A673 (cell line): Measurements from ENCODE around the gene POLD4. TPM values are rescaled to one million over a fixed set of nuclear protein-coding genes. Genes with fewer than 3 reads are reported as not detected.

Experiments used
- BruUV-seq: library from RNA; stranded (reverse); fragments of 400-500 nt; replicated peaks from 2 replicates; lab custom pipeline; 2021; lab: Mats Ljungman, UMichigan
- CTCF ChIA-PET: fragments of 300-600 bp; sonication (Branson Sonifier 250); formaldehyde crosslinking; loops from one replicate; lab custom pipeline; 2022; ENCODE audit warnings: antibody characterized with exemption; lab: Charles Lee
- POLR2A ChIA-PET: fragments of 300-600 bp; sonication (Branson Sonifier 250); formaldehyde crosslinking; loops from one replicate; lab custom pipeline; 2022; ENCODE audit warnings: antibody characterized with exemption; ENCODE audit not compliant: low non-redundant PET; lab: Charles Lee
- DNase-seq: peaks from one replicate; pipeline ENCODE4 v3.0.0-alpha.2; 2015; ENCODE audit warnings: low spot score
- H3K27ac ChIP-seq: fragments of 200-600 bp; sonication (generic); 2 replicates; pipeline ENCODE4 v1.5.1; 2016; ENCODE audit warnings: mixed run types, low read depth, mild to moderate bottlenecking, mixed read lengths, antibody characterized with exemption, low read length; ENCODE audit not compliant: poor library complexity, severe bottlenecking
- H3K27me3 ChIP-seq: fragments of 200-600 bp; sonication (generic); replicated peaks from 2 replicates; pipeline ENCODE4 v1.6.1; 2017; ENCODE audit warnings: mixed run types, low read depth, mild to moderate bottlenecking, mixed read lengths, antibody characterized with exemption, low read length; ENCODE audit not compliant: insufficient read depth, poor library complexity
- H3K36me3 ChIP-seq: fragments of 200-600 bp; sonication (generic); 2 replicates; pipeline ENCODE4 v1.6.1; 2016; ENCODE audit warnings: mixed run types, mild to moderate bottlenecking, mixed read lengths, antibody characterized with exemption, low read length; ENCODE audit not compliant: insufficient read depth, poor library complexity, severe bottlenecking
- H3K4me1 ChIP-seq: fragments of 200-600 bp; sonication (generic); 2 replicates; pipeline ENCODE4 v1.6.1; 2017; ENCODE audit warnings: mixed run types, mild to moderate bottlenecking, mixed read lengths, antibody characterized with exemption, low read length; ENCODE audit not compliant: insufficient read depth, poor library complexity, severe bottlenecking
- H3K4me3 ChIP-seq: fragments of 200-600 bp; sonication (generic); 2 replicates; pipeline ENCODE4 v1.5.1; 2016; ENCODE audit warnings: low read depth, mixed run types, mild to moderate bottlenecking, mixed read lengths, low read length; ENCODE audit not compliant: poor library complexity, severe bottlenecking
- H3K9me3 ChIP-seq: fragments of 200-600 bp; sonication (generic); 2 replicates; pipeline ENCODE4 v1.6.1; 2016; ENCODE audit warnings: mixed run types, low read depth, mild to moderate bottlenecking, mixed read lengths, antibody characterized with exemption, low read length; ENCODE audit not compliant: poor library complexity, severe bottlenecking
- EZH2 ChIP-seq: fragments of 200-600 bp; sonication (generic); IDR thresholded peaks from 2 replicates; pipeline ENCODE4 v1.6.1; 2017; ENCODE audit warnings: borderline replicate concordance, low read depth, mild to moderate bottlenecking, mixed read lengths, antibody characterized with exemption, low read length; ENCODE audit not compliant: poor library complexity, severe bottlenecking
- intact Hi-C: fragments of 100-400 bp; cut with micrococcal nuclease; formaldehyde crosslinking; loops from one replicate; pipeline ENCODE4 v1.10.0; 2022; ENCODE audit not compliant: unreplicated experiment
- total RNA-seq: library from RNA; stranded (reverse); gene quantifications from 2 replicates; pipeline ENCODE4 v1.2.3, GENCODE V29; 2021
- TF ChIP-seq, protein P1 (sequence below): fragments of 300-800, 200-600 bp; sonication (generic); conservative IDR thresholded peaks from 2 replicates; pipeline ENCODE4 v1.5.1; 2017; ENCODE audit warnings: low read depth, mild to moderate bottlenecking, antibody characterized with exemption, low read length, moderate library complexity, mixed read lengths

The POLD4 gene
- total RNA-seq, 1 experiment from 2014 or later = 13.2 TPM

DNA sequence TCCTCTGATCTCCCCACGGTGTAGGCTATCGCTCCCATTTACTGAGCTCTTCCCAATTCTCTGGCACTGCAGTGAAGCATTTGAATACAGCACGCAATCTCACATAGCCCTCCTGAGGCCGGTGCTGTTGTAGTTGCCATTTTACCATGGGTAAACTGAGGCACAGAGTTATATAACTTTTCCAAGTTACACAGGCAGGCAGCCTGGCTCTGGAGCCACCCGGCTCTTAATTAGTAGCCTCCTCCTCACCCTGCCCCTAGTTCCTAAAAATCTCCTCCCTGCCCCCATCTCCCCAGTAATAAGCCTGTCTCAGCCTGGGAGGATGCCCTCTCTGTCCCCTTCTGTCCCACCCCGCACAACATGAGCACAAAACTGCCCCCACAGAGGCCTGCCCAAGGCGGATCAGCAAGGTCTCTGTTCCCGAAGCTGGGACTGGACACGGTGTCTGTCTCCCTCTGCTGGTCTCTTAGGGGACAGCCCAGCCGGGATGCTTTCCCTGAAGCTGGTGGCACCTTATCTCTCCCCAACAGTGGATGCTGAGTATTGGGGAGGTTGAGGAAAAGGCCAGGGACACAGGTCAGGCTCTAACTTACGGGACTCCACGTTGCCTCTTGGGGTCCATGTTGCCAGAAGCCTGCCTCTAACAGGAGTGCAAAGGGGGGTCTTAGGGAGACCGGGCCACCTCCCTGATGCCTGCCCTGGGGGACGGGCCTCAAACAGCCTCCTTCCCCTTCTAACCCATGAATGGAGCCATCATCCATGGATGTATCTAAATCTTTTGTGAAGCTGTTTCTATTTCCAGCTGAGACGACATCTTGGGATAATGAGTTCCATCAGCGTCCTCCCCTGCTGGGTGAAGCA is 29.2 kb upstream of the POLD4 start:
- ChIA-PET POLR2A (interaction anchor here (0.5 kb wide), 1 partner anchor 13 kb away, joined by 8 read pairs; no protein-coding TSS in a partner anchor), CTCF (interaction anchor here (0.5 to 5.9 kb wide), 16 partner anchors 9 to 916 kb away, joined by 3 to 78 read pairs (median 4); partner anchors contain the start of genes POLD4, PPP1CA and RAD9A)
- intact Hi-C loops = loop anchor here (1.0 to 10.0 kb wide), 4 partner anchors 25 to 328 kb away; partner anchors contain the start of gene RHOD
- no TSS peak for BruUV-seq
- Histone ChIP-seq H3K4me3 (no peak overlapping the region), H3K36me3 (no peaks in the 10 kb centered on the region), H3K9me3 (no peaks in the 10 kb centered on the region), H3K27ac (no peak overlapping the region), H3K27me3 (no peaks in the 10 kb centered on the region), H3K4me1 (peaks cover 9% of the 10 kb centered on the region)
- DNase-seq = peak; percentile 88
- TF ChIP-seq, protein P1, sequence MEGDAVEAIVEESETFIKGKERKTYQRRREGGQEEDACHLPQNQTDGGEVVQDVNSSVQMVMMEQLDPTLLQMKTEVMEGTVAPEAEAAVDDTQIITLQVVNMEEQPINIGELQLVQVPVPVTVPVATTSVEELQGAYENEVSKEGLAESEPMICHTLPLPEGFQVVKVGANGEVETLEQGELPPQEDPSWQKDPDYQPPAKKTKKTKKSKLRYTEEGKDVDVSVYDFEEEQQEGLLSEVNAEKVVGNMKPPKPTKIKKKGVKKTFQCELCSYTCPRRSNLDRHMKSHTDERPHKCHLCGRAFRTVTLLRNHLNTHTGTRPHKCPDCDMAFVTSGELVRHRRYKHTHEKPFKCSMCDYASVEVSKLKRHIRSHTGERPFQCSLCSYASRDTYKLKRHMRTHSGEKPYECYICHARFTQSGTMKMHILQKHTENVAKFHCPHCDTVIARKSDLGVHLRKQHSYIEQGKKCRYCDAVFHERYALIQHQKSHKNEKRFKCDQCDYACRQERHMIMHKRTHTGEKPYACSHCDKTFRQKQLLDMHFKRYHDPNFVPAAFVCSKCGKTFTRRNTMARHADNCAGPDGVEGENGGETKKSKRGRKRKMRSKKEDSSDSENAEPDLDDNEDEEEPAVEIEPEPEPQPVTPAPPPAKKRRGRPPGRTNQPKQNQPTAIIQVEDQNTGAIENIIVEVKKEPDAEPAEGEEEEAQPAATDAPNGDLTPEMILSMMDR = peak; percentile 99
- no peak for TF ChIP-seq EZH2

DNA sequence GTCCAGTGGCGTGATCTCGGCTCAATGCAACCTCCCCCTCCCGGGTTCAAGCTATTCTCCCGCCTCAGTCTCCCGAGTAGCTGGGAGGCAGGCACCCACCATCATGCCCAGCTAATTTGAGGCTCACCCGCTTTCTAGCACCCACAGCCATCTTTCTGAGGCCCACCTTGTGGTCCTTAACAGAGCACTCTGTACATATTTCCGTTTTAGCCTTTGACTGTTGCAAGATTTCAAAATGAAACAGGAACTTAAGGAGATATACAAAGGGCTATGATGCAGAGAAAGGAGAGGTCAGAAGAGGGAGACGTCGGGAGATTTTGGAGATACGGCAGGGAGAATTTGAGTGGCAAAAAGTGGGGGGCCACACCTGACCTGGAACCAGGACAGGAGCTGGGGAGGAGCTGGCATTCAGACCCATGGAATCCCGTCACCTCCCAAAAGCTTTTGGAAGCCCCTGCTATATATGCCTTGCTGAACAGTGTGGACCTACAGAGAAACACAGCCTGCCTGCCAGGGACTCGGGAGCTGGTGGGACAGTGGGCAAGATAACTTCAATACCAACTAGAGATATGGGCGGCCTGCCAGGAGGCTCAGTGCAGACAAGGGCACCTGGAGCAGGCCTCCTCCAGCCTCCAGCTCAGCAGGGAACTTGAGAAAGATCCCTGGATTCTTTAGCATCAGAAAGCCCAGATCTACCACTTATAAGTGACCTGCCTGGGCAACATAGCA is 28.1 kb upstream of the POLD4 start:
- intact Hi-C loops = loop anchor here (10.0 kb wide), 2 partner anchors 297 to 327 kb away; partner anchors contain the start of gene RHOD
- Histone ChIP-seq H3K27me3 (no peaks in the 10 kb centered on the region), H3K36me3 (no peaks in the 10 kb centered on the region), H3K4me1 (peaks cover 9% of the 10 kb centered on the region), H3K4me3 (no peak overlapping the region), H3K9me3 (no peaks in the 10 kb centered on the region), H3K27ac (no peak overlapping the region)
- no peak for DNase-seq
- ChIA-PET POLR2A (interaction anchor here (0.5 to 0.7 kb wide), 2 partner anchors 12 to 64 kb away, joined by 6 to 8 read pairs; no protein-coding TSS in a partner anchor), CTCF (interaction anchor here (0.6 to 5.9 kb wide), 13 partner anchors 10 to 583 kb away, joined by 3 to 78 read pairs (median 6); partner anchors contain the start of genes POLD4, PPP1CA and RAD9A)
- TF ChIP-seq, protein P1 = no peak
- TF ChIP-seq EZH2 = no peak
- BruUV-seq = no TSS peak
